Activated CD4-positive, CD25-positive, alpha-beta regulatory T cell treated with anti-CD3 and anti-CD28 coated beads, Interleukin-2, amount 50 U/mL, for 24 hours (primary cell): ENCODE measurements around the gene LRRK2.
"Not testable (repeated sequence)": the region's sequence is repeated elsewhere in the genome, so short reads cannot be mapped to it uniquely, and the experiment has no call there.

Source experiments
- ATAC-seq, 2 donors: fragments of 150-1000 bp; cut with Tn5 transposase; one replicate each; pipeline ENCODE4 v1.10.0; 2021; ENCODE audit warnings: mild to moderate bottlenecking in 1 of 2, moderate library complexity in 1 of 2

LRRK2 gene

GRCh38 chr12:40325349-40325960, 100.7 kb downstream of the LRRK2 start:
- ATAC-seq = no peak

GRCh38 chr12:40327535-40327934, 102.7 kb downstream of the LRRK2 start:
- no peak for ATAC-seq

- no peak for ATAC-seq
These were observed 105.4 kb downstream of the LRRK2 start for GRCh38 chr12:40330180-40330579.

GRCh38 chr12:40331886-40332285, 107.1 kb downstream of the LRRK2 start:
- no peak for ATAC-seq

- no peak for ATAC-seq
These were observed 111.2 kb downstream of the LRRK2 start for GRCh38 chr12:40335991-40336390.

GRCh38 chr12:40336573-40337199, 111.9 kb downstream of the LRRK2 start:
- ATAC-seq = no peak

GRCh38 chr12:40338071-40338470, 113.3 kb downstream of the LRRK2 start:
- ATAC-seq = no peak

GRCh38 chr12:40338621-40339020, 113.8 kb downstream of the LRRK2 start:
- no peak for ATAC-seq

GRCh38 chr12:40342010-40342409, 117.2 kb downstream of the LRRK2 start:
- no peak for ATAC-seq

GRCh38 chr12:40343124-40343523, 118.3 kb downstream of the LRRK2 start:
- ATAC-seq = no peak

GRCh38 chr12:40344312-40344711, 119.5 kb downstream of the LRRK2 start:
- no peak for ATAC-seq

- ATAC-seq = no peak
These were observed 127.2 kb downstream of the LRRK2 start for GRCh38 chr12:40351976-40352375.

- no peak for ATAC-seq
These were observed 150.3 kb downstream of the LRRK2 start for GRCh38 chr12:40375076-40375475.

- no peak for ATAC-seq
These were observed 151.9 kb downstream of the LRRK2 start for GRCh38 chr12:40376533-40377267.

GRCh38 chr12:40378691-40379090, 153.9 kb downstream of the LRRK2 start:
- no peak for ATAC-seq

- ATAC-seq = no peak
These were observed 157.4 kb downstream of the LRRK2 start for GRCh38 chr12:40382217-40382616.

- ATAC-seq = not testable (repeated sequence)
These were observed 162.5 kb downstream of the LRRK2 start for GRCh38 chr12:40387279-40387678.

GRCh38 chr12:40390980-40391379, 166.2 kb downstream of the LRRK2 start:
- no peak for ATAC-seq

GRCh38 chr12:40393026-40393425, 168.2 kb downstream of the LRRK2 start:
- no peak for ATAC-seq

GRCh38 chr12:40399656-40400055, 174.9 kb downstream of the LRRK2 start:
- no peak for ATAC-seq

- ATAC-seq = no peak
These were observed 180.6 kb downstream of the LRRK2 start for GRCh38 chr12:40405419-40405818.
